ENCODE results near the gene MICU1. TPM values are rescaled to one million over a fixed set of nuclear protein-coding genes. Genes with fewer than 3 reads are reported as not detected.

MICU1 gene
- total RNA-seq, 2 experiments from 2014 or later, result 27.2 to 33.6 TPM

DNA sequence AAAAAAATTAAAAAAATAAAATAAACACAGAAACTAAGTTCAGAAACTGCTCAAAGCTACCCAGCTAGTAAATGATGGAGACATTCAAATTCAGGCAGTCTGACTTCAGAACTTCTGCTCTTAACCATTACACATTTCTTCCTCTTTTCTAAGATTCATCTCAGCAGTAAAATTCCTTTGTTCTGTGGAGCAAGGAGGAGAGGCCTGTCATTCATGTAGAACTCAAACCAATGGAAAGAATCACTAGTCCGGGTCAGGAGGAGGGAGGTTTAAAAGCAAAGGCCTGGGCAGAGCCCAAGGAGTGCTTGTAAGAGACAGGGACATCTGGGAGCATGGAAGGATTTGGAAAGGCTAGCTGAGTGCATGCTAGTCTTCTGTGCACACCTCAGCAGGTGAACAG, 233.3 kb downstream of the MICU1 start:
- TF ChIP-seq CTCF (conservative IDR thresholded peaks at IDR 0.05; ENCODE audit: low read length), result no peak
- no peak for TF ChIP-seq EZH2phosphoT487 (IDR thresholded peaks at IDR 0.05; ENCODE audit: borderline replicate concordance, low read depth, low read length)
- Histone ChIP-seq H2AFZ (ENCODE audit: low read length) (no peak overlapping the region), H3K27ac (ENCODE audit: low read depth, low read length, poor library complexity, severe bottlenecking) (no peak overlapping the region), H3K4me2 (ENCODE audit: low read length) (no peak overlapping the region), H3K9me3 (ENCODE audit: low read length) (no peaks in the 10 kb centered on the region), H3K4me1 (ENCODE audit: insufficient read depth, low read length, poor library complexity, severe bottlenecking) (no peaks in the 10 kb centered on the region), H3K79me2 (ENCODE audit: insufficient read depth, low read depth, low read length) (no peaks in the 10 kb centered on the region), H3K36me3 (ENCODE audit: insufficient read depth, low read length) (no peaks in the 10 kb centered on the region), H3K4me3 (ENCODE audit: low read depth, low read length, poor library complexity, severe bottlenecking) (no peak overlapping the region), H4K20me1 (ENCODE audit: insufficient read depth, low read length) (no peaks in the 10 kb centered on the region), H3K9me2 (ENCODE audit: insufficient read depth, low read length) (no peaks in the 10 kb centered on the region)
- ChIA-PET CTCF (ENCODE audit: unreplicated experiment) (no interaction called here), POLR2A (no interaction called here)
- intact Hi-C loops (cut with micrococcal nuclease; ENCODE audit: unreplicated experiment), result no loop called here
- BruUV-seq (replicated peaks), result no TSS peak
- no peak for DNase-seq (ENCODE audit: low spot score)

GRCh38 chr10:72390764-72391163, 235.1 kb downstream of the MICU1 start:
- H3K4me2 ChIP-seq (ENCODE audit: low read length), result no peak overlapping the region
- H4K20me1 ChIP-seq (ENCODE audit: insufficient read depth, low read length), result no peaks in the 10 kb centered on the region
- no peak overlapping the region for H3K4me3 ChIP-seq (ENCODE audit: low read depth, low read length, poor library complexity, severe bottlenecking)
- H2AFZ ChIP-seq (ENCODE audit: low read length), result no peak overlapping the region
- no peaks in the 10 kb centered on the region for H3K36me3 ChIP-seq (ENCODE audit: insufficient read depth, low read length)
- no peaks in the 10 kb centered on the region for H3K9me3 ChIP-seq (ENCODE audit: low read length)
- TF ChIP-seq CTCF (conservative IDR thresholded peaks at IDR 0.05; ENCODE audit: low read length) (no peak), EZH2phosphoT487 (IDR thresholded peaks at IDR 0.05; ENCODE audit: borderline replicate concordance, low read depth, low read length) (no peak)
- ChIA-PET POLR2A (interaction anchor here (0.8 kb wide), 1 partner anchor 15 kb away, joined by 4 read pairs; no protein-coding TSS in a partner anchor), CTCF (ENCODE audit: unreplicated experiment) (no interaction called here)
- no peaks in the 10 kb centered on the region for H3K9me2 ChIP-seq (ENCODE audit: insufficient read depth, low read length)
- no peaks in the 10 kb centered on the region for H3K4me1 ChIP-seq (ENCODE audit: insufficient read depth, low read length, poor library complexity, severe bottlenecking)
- H3K79me2 ChIP-seq (ENCODE audit: insufficient read depth, low read depth, low read length), result no peaks in the 10 kb centered on the region
- intact Hi-C loops (cut with micrococcal nuclease; ENCODE audit: unreplicated experiment), result no loop called here
- BruUV-seq (replicated peaks), result no TSS peak
- H3K27ac ChIP-seq (ENCODE audit: low read depth, low read length, poor library complexity, severe bottlenecking), result no peak overlapping the region
- no peak for DNase-seq (ENCODE audit: low spot score)

- no peaks in the 10 kb centered on the region for H4K20me1 ChIP-seq (ENCODE audit: insufficient read depth, low read length)
- ChIA-PET POLR2A (no interaction called here), CTCF (ENCODE audit: unreplicated experiment) (no interaction called here)
- intact Hi-C loops (cut with micrococcal nuclease; ENCODE audit: unreplicated experiment), result no loop called here
- H3K4me1 ChIP-seq (ENCODE audit: insufficient read depth, low read length, poor library complexity, severe bottlenecking), result no peaks in the 10 kb centered on the region
- no peaks in the 10 kb centered on the region for H3K79me2 ChIP-seq (ENCODE audit: insufficient read depth, low read depth, low read length)
- no peaks in the 10 kb centered on the region for H3K9me2 ChIP-seq (ENCODE audit: insufficient read depth, low read length)
- no peaks in the 10 kb centered on the region for H3K9me3 ChIP-seq (ENCODE audit: low read length)
- BruUV-seq (replicated peaks), result no TSS peak
- no peak overlapping the region for H2AFZ ChIP-seq (ENCODE audit: low read length)
- H3K4me2 ChIP-seq (ENCODE audit: low read length), result no peak overlapping the region
- no peak for DNase-seq (ENCODE audit: low spot score)
- H3K27ac ChIP-seq (ENCODE audit: low read depth, low read length, poor library complexity, severe bottlenecking), result no peak overlapping the region
- H3K36me3 ChIP-seq (ENCODE audit: insufficient read depth, low read length), result no peaks in the 10 kb centered on the region
- TF ChIP-seq CTCF (conservative IDR thresholded peaks at IDR 0.05; ENCODE audit: low read length) (no peak), EZH2phosphoT487 (IDR thresholded peaks at IDR 0.05; ENCODE audit: borderline replicate concordance, low read depth, low read length) (no peak)
- H3K4me3 ChIP-seq (ENCODE audit: low read depth, low read length, poor library complexity, severe bottlenecking), result no peak overlapping the region
Measured at GRCh38 chr10:72389716-72390115, 236.2 kb downstream of the MICU1 start.

Measured in OCI-LY7 (cell line).